Karpas-422 (cell line): ENCODE data around the gene GP1BA. TPM values are rescaled to one million over a fixed set of nuclear protein-coding genes. Genes with fewer than 3 reads are reported as not detected.
A peak's percentile ranks its signal among the peaks of the same experiment; 100 is the strongest.

ENCODE experiments used
- DNase-seq: peaks from one replicate; pipeline ENCODE4 v3.0.0-alpha.2; 2015
- H2AFZ ChIP-seq: fragments of 200-600 bp; sonication (generic); 2 replicates; pipeline ENCODE4 v1.6.1; 2014; ENCODE audit warnings: antibody characterized with exemption, low read length, mixed read lengths
- H3K27ac ChIP-seq: fragments of 200-600 bp; sonication (generic); 2 replicates; pipeline ENCODE4 v1.5.1; 2014; ENCODE audit warnings: mild to moderate bottlenecking, low read length, moderate library complexity
- H3K27me3 ChIP-seq: fragments of 200-600 bp; sonication (generic); 2 replicates; pipeline ENCODE4 v1.6.1; 2014; ENCODE audit warnings: low read length, mixed read lengths
- H3K36me3 ChIP-seq: fragments of 200-600 bp; sonication (generic); 2 replicates; pipeline ENCODE4 v1.6.1; 2014; ENCODE audit warnings: low read length, mixed read lengths; ENCODE audit not compliant: insufficient read depth
- H3K4me1 ChIP-seq: fragments of 200-600 bp; sonication (generic); 2 replicates; pipeline ENCODE4 v1.6.1; 2014; ENCODE audit warnings: mild to moderate bottlenecking, low read length, mixed read lengths
- H3K4me2 ChIP-seq: fragments of 200-600 bp; sonication (generic); 2 replicates; pipeline ENCODE4 v1.6.1; 2014; ENCODE audit warnings: low read length, low read depth, mild to moderate bottlenecking; ENCODE audit not compliant: poor library complexity, severe bottlenecking
- H3K4me3 ChIP-seq: fragments of 200-600 bp; sonication (generic); 2 replicates; pipeline ENCODE4 v1.5.1; 2014; ENCODE audit warnings: mild to moderate bottlenecking, antibody characterized with exemption, low read length, mixed read lengths
- H3K79me2 ChIP-seq: fragments of 200-600 bp; sonication (generic); 2 replicates; pipeline ENCODE4 v1.6.1; 2014; ENCODE audit warnings: mild to moderate bottlenecking, low read length, mixed read lengths
- H3K9ac ChIP-seq: fragments of 200-600 bp; sonication (generic); 2 replicates; pipeline ENCODE4 v1.6.0; 2014; ENCODE audit warnings: low read length
- H3K9me2 ChIP-seq: fragments of 200-600 bp; sonication (generic), shearing (Covaris generic); replicated peaks from 2 replicates; pipeline ENCODE4 v1.6.0; 2014; ENCODE audit warnings: mild to moderate bottlenecking, low read length, moderate library complexity; ENCODE audit not compliant: insufficient read depth
- H3K9me3 ChIP-seq: fragments of 300-700, 200-600 bp; sonication (generic); 2 replicates; pipeline ENCODE4 v1.6.1; 2014; ENCODE audit warnings: low read length, mixed read lengths
- H4K20me1 ChIP-seq: fragments of 200-600 bp; sonication (generic); 2 replicates; pipeline ENCODE4 v1.6.1; 2014; ENCODE audit warnings: mild to moderate bottlenecking, antibody characterized with exemption, low read length, low read depth; ENCODE audit not compliant: insufficient read depth
- total RNA-seq: library from RNA; depleted of rRNA; stranded (reverse); fragments of >200 nt; shearing (Covaris generic); gene quantifications from 2 replicates; pipeline ENCODE4 v1.2.3, GENCODE V29; 2014; ENCODE audit warnings: low replicate concordance

Gene GP1BA
- total RNA-seq, 1 experiment from 2014 or later, result not detected

DNA sequence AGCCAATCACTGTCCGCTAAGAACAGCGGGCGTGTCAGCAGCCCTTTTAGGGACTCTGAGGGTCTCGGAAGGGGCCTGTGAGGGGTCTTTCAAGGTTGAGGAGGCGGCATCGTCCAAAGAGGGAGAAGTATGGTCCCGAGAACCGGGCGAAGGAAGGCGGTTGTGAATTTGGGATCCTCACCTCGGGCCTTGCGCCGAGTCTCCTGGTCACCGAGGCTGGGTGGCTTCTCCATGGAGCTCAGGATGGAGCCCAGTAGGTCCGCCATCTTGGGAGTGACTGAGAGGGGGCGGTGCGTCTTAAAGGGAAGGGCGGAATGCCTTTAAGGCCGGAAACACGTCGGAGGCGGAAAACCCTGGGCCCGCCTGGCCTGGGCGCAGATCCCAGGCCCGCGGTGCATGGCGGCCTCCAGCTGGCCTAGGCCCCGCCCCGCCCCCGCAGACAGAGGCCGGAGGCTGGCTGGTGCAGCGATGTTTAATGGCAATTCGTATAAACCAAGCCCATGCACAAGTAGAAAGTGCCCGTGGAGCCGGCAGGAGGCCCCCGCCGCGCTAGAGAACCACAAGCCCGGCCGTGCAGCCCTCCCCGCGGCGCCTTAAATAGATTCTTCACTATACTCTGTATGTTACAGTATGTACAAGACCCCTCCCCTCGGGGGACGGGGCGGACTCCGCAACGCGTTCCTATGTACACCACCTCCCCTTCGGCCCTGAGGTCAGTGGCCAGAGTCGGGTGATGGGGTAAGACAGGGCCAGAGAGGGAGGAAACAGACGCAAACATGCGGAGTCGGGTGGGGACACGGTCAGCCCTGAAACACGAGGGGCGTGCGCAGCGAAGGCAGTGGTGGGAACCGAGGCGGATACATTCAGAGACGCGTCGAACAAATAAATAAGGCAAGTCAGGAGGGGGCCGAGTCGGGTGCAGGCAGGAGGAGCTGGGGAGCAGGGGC, 35.7 kb downstream of the GP1BA start, which contains the start of gene SPAG7:
Gene SPAG7, minus strand, starts transcription at position 279 of the 947 bp plus-strand sequence. Its CDS starts 13 bp downstream, at position 266.
- H4K20me1 ChIP-seq, result no peaks in the 10 kb centered on the region
- H3K79me2 ChIP-seq, result peaks cover 14% of the 10 kb centered on the region
- no peaks in the 10 kb centered on the region for H3K9me3 ChIP-seq
- peaks cover 5% of the 10 kb centered on the region; the same call in 1 of the 2 replicates for H3K36me3 ChIP-seq
- peak within 1 kb of the TSS; percentile 65; the same call in 1 of the 2 replicates for H2AFZ ChIP-seq
- H3K9ac ChIP-seq, result peak within 1 kb of the TSS; percentile 84
- no peaks in the 10 kb centered on the region for H3K27me3 ChIP-seq
- no peaks in the 10 kb centered on the region for H3K9me2 ChIP-seq
- H3K4me1 ChIP-seq, result peaks cover 24% of the 10 kb centered on the region
- H3K27ac ChIP-seq, result peak within 1 kb of the TSS; percentile 74
- H3K4me2 ChIP-seq, result peak within 1 kb of the TSS; percentile 82
- peak; percentile 98 for DNase-seq
- H3K4me3 ChIP-seq, result peak within 1 kb of the TSS; percentile 71

GRCh38 chr17:4968486-4969046, 36.5 kb downstream of the GP1BA start:
- Histone ChIP-seq H3K79me2 (peaks cover 14% of the 10 kb centered on the region), H3K27me3 (no peaks in the 10 kb centered on the region), H2AFZ (no peak overlapping the region), H3K4me3 (peak overlapping the region; percentile 71), H3K9me3 (no peaks in the 10 kb centered on the region), H3K36me3 (peaks cover 7% of the 10 kb centered on the region; the same call in 1 of the 2 replicates), H4K20me1 (no peaks in the 10 kb centered on the region), H3K9me2 (no peaks in the 10 kb centered on the region), H3K9ac (peak overlapping the region; percentile 82), H3K27ac (no peak overlapping the region), H3K4me2 (peak overlapping the region; percentile 82), H3K4me1 (peaks cover 24% of the 10 kb centered on the region)
- no peak for DNase-seq

- Histone ChIP-seq H3K27ac (no peak overlapping the region), H3K9me2 (no peaks in the 10 kb centered on the region), H2AFZ (no peak overlapping the region), H3K9me3 (no peaks in the 10 kb centered on the region), H4K20me1 (no peaks in the 10 kb centered on the region), H3K27me3 (no peaks in the 10 kb centered on the region), H3K4me3 (no peak overlapping the region), H3K4me2 (no peak overlapping the region), H3K4me1 (peaks cover 24% of the 10 kb centered on the region), H3K79me2 (peaks cover 14% of the 10 kb centered on the region), H3K9ac (no peak overlapping the region), H3K36me3 (peaks cover 7% of the 10 kb centered on the region; the same call in 1 of the 2 replicates)
- no peak for DNase-seq
These were observed 37.0 kb downstream of the GP1BA start for GRCh38 chr17:4969047-4969550.

- no peaks in the 10 kb centered on the region for H4K20me1 ChIP-seq
- no peak overlapping the region for H2AFZ ChIP-seq
- peaks cover 24% of the 10 kb centered on the region for H3K4me1 ChIP-seq
- peaks cover 14% of the 10 kb centered on the region for H3K79me2 ChIP-seq
- peaks cover 7% of the 10 kb centered on the region; the same call in 1 of the 2 replicates for H3K36me3 ChIP-seq
- no peaks in the 10 kb centered on the region for H3K27me3 ChIP-seq
- no peaks in the 10 kb centered on the region for H3K9me2 ChIP-seq
- H3K9ac ChIP-seq, result no peak overlapping the region
- H3K9me3 ChIP-seq, result no peaks in the 10 kb centered on the region
- DNase-seq, result no peak
- no peak overlapping the region for H3K4me2 ChIP-seq
- no peak overlapping the region for H3K27ac ChIP-seq
- no peak overlapping the region for H3K4me3 ChIP-seq
These were observed 37.6 kb downstream of the GP1BA start for GRCh38 chr17:4969551-4970173.

GRCh38 chr17:4970273-4970672, 38.2 kb downstream of the GP1BA start:
- Histone ChIP-seq H3K9ac (no peak overlapping the region), H3K36me3 (peaks cover 5% of the 10 kb centered on the region; the same call in 1 of the 2 replicates), H3K4me1 (peaks cover 24% of the 10 kb centered on the region), H3K9me2 (no peaks in the 10 kb centered on the region), H3K4me2 (no peak overlapping the region), H3K27ac (no peak overlapping the region), H3K79me2 (peaks cover 13% of the 10 kb centered on the region), H2AFZ (no peak overlapping the region), H3K9me3 (no peaks in the 10 kb centered on the region), H3K4me3 (no peak overlapping the region), H3K27me3 (no peaks in the 10 kb centered on the region), H4K20me1 (no peaks in the 10 kb centered on the region)
- no peak for DNase-seq

- H3K4me1 ChIP-seq, result peaks cover 14% of the 10 kb centered on the region
- no peaks in the 10 kb centered on the region for H4K20me1 ChIP-seq
- no peak overlapping the region for H3K4me2 ChIP-seq
- no peak overlapping the region for H3K9ac ChIP-seq
- peaks cover under 1% of the 10 kb centered on the region; the same call in 1 of the 2 replicates for H3K79me2 ChIP-seq
- H3K27me3 ChIP-seq, result no peaks in the 10 kb centered on the region
- no peak overlapping the region for H3K27ac ChIP-seq
- H2AFZ ChIP-seq, result no peak overlapping the region
- H3K4me3 ChIP-seq, result no peak overlapping the region
- no peaks in the 10 kb centered on the region for H3K9me3 ChIP-seq
- H3K9me2 ChIP-seq, result no peaks in the 10 kb centered on the region
- DNase-seq, result no peak
- H3K36me3 ChIP-seq, result 0 out of 2 replicates have a peak, but pooled peaks cover 5% of the 10 kb centered on the region
These were observed 39.7 kb downstream of the GP1BA start for GRCh38 chr17:4971826-4972225.

- no peak overlapping the region for H3K4me2 ChIP-seq
- H4K20me1 ChIP-seq, result no peaks in the 10 kb centered on the region
- H3K9me3 ChIP-seq, result no peaks in the 10 kb centered on the region
- H3K36me3 ChIP-seq, result peaks cover 9% of the 10 kb centered on the region; the same call in 1 of the 2 replicates
- H3K4me3 ChIP-seq, result no peak overlapping the region
- H3K9ac ChIP-seq, result no peak overlapping the region
- no peaks in the 10 kb centered on the region for H3K9me2 ChIP-seq
- H2AFZ ChIP-seq, result no peak overlapping the region
- H3K27me3 ChIP-seq, result no peaks in the 10 kb centered on the region
- H3K4me1 ChIP-seq, result peaks cover 12% of the 10 kb centered on the region
- H3K79me2 ChIP-seq, result no peaks in the 10 kb centered on the region; the same call in 1 of the 2 replicates
- H3K27ac ChIP-seq, result no peak overlapping the region
- no peak for DNase-seq
These were observed 40.2 kb downstream of the GP1BA start for GRCh38 chr17:4972322-4972721.
